ENCODE measurements around the gene HGFAC. TPM values are rescaled to one million over a fixed set of nuclear protein-coding genes. Genes with fewer than 3 reads are reported as not detected.

Gene HGFAC
- total RNA-seq, 4 donors from 2014 or later, result 0.52 to 2.3 TPM; not detected in 2

- Histone ChIP-seq H3K36me3 (peaks cover under 1 to 27% (median 7%) of the 10 kb centered on the region in 4 donors), H3K9me3 (no peaks in the 10 kb centered on the region), H3K4me1 (peaks cover 0 to 8% (median 4%) of the 10 kb centered on the region in 4 donors), H3K27me3 (peaks cover 0 to 68% (median 2%) of the 10 kb centered on the region in 4 donors), H3K4me3 (no peak overlapping the region), H3K27ac (replicated peaks in 1 of 4) (no peak overlapping the region)
- TF ChIP-seq EP300 (IDR thresholded peaks at IDR 0.05), result no peak
- no peak for TF ChIP-seq POLR2A (IDR thresholded peaks at IDR 0.05; ENCODE audit: low read depth)
- no peak for TF ChIP-seq POLR2AphosphoS5 (IDR thresholded peaks at IDR 0.05)
- no peak for TF ChIP-seq CTCF (IDR thresholded peaks at IDR 0.05)
- 85% methylated on average over 17 of the region's 28 CpGs for WGBS
- intact Hi-C loops (cut with DNase I), result no loop called here
- DNase-seq (ENCODE audit: extremely low spot score), result no peak
These were observed 53.6 kb downstream of the HGFAC start for GRCh38 chr4:3495204-3495975.

GRCh38 chr4:3496021-3496420 is 54.3 kb downstream of the HGFAC start:
- TF ChIP-seq POLR2AphosphoS5 (IDR thresholded peaks at IDR 0.05) (no peak), POLR2A (IDR thresholded peaks at IDR 0.05; ENCODE audit: low read depth) (no peak), CTCF (IDR thresholded peaks at IDR 0.05) (no peak), EP300 (IDR thresholded peaks at IDR 0.05) (no peak)
- Histone ChIP-seq H3K36me3 (peaks cover 5 to 27% (median 12%) of the 10 kb centered on the region in 4 donors), H3K9me3 (no peaks in the 10 kb centered on the region), H3K27ac (replicated peaks in 1 of 4) (no peak overlapping the region), H3K4me3 (no peak overlapping the region), H3K4me1 (peaks cover under 1 to 11% (median 7%) of the 10 kb centered on the region in 4 donors), H3K27me3 (peaks cover 0 to 63% (median 2%) of the 10 kb centered on the region in 4 donors)
- 59% methylated on average over 5 of the region's 14 CpGs for WGBS
- DNase-seq (ENCODE audit: extremely low spot score), result no peak
- intact Hi-C loops (cut with DNase I), result no loop called here

- 78% methylated on average over 6 of the region's 6 CpGs for WGBS
- Histone ChIP-seq H3K9me3 (no peaks in the 10 kb centered on the region), H3K36me3 (peaks cover 5 to 28% (median 20%) of the 10 kb centered on the region in 4 donors), H3K27me3 (peaks cover 0 to 52% (median 2%) of the 10 kb centered on the region in 4 donors), H3K4me1 (peaks cover 6 to 15% (median 11%) of the 10 kb centered on the region in 4 donors), H3K27ac (replicated peaks in 1 of 4) (no peak overlapping the region), H3K4me3 (no peak overlapping the region)
- DNase-seq (ENCODE audit: extremely low spot score), result no peak
- no peak for TF ChIP-seq CTCF (IDR thresholded peaks at IDR 0.05)
- TF ChIP-seq EP300 (IDR thresholded peaks at IDR 0.05), result no peak
- no peak for TF ChIP-seq POLR2AphosphoS5 (IDR thresholded peaks at IDR 0.05)
- no peak for TF ChIP-seq POLR2A (IDR thresholded peaks at IDR 0.05; ENCODE audit: low read depth)
- intact Hi-C loops (cut with DNase I), result no loop called here
These were observed 55.3 kb downstream of the HGFAC start for GRCh38 chr4:3497095-3497494.

- DNase-seq (ENCODE audit: extremely low spot score), result no peak
- 67% methylated on average over 14 of the region's 24 CpGs for WGBS
- Histone ChIP-seq H3K36me3 (peaks cover 5 to 35% (median 22%) of the 10 kb centered on the region in 4 donors), H3K4me1 (peaks cover 8 to 19% (median 14%) of the 10 kb centered on the region in 4 donors), H3K4me3 (no peak overlapping the region), H3K27me3 (peaks cover 0 to 46% (median 2%) of the 10 kb centered on the region in 4 donors), H3K9me3 (no peaks in the 10 kb centered on the region), H3K27ac (replicated peaks in 1 of 4) (no peak overlapping the region)
- no peak for TF ChIP-seq CTCF (IDR thresholded peaks at IDR 0.05)
- no peak for TF ChIP-seq EP300 (IDR thresholded peaks at IDR 0.05)
- no peak for TF ChIP-seq POLR2A (IDR thresholded peaks at IDR 0.05; ENCODE audit: low read depth)
- TF ChIP-seq POLR2AphosphoS5 (IDR thresholded peaks at IDR 0.05), result no peak
- intact Hi-C loops (cut with DNase I), result no loop called here
These were observed 56.0 kb downstream of the HGFAC start for GRCh38 chr4:3497523-3498389.
